ENCODE results near the gene PCSK7.

DNA sequence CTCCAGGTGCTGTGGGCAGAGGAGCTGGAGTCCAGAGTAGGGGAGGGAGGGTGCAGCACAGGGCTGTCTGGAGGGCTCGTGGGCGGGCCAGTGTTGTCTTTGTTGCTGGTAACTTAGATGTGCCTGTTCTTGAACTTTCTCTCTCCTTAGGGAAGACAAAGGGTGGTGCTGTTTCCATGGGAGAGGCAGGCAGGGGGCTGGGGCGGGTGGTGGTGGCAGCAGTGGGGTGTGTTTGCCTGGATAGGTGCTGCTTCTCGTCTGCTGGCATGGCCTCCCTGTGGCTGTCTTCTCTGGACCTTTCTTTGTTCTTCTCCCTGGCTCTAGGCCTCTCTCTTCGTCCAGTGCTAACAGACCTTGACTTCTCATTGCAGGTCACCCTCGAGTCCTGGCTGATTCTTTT is 44.9 kb downstream of the PCSK7 start:
- TF ChIP-seq ARNT (IDR thresholded peaks at IDR 0.05) = no peak
- TF ChIP-seq SP1 (IDR thresholded peaks at IDR 0.05) = no peak
- TF ChIP-seq LEF1 (IDR thresholded peaks at IDR 0.05; ENCODE audit: borderline replicate concordance) = no peak
- TF ChIP-seq FOXA1 (IDR thresholded peaks at IDR 0.05) = no peak
- TF ChIP-seq, protein P1, sequence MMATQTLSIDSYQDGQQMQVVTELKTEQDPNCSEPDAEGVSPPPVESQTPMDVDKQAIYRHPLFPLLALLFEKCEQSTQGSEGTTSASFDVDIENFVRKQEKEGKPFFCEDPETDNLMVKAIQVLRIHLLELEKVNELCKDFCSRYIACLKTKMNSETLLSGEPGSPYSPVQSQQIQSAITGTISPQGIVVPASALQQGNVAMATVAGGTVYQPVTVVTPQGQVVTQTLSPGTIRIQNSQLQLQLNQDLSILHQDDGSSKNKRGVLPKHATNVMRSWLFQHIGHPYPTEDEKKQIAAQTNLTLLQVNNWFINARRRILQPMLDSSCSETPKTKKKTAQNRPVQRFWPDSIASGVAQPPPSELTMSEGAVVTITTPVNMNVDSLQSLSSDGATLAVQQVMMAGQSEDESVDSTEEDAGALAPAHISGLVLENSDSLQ (IDR thresholded peaks at IDR 0.05) = no peak
- no peak for TF ChIP-seq L3MBTL2 (conservative IDR thresholded peaks at IDR 0.05)
- TF ChIP-seq ZNF384 (IDR thresholded peaks at IDR 0.05) = no peak
- TF ChIP-seq SUZ12 (IDR thresholded peaks at IDR 0.05) = no peak
- TF ChIP-seq BHLHE40 (IDR thresholded peaks at IDR 0.05; ENCODE audit: borderline replicate concordance) = no peak
- TF ChIP-seq FOXK2 (IDR thresholded peaks at IDR 0.05) = no peak
- TF ChIP-seq HDGF (IDR thresholded peaks at IDR 0.05; ENCODE audit: borderline replicate concordance) = no peak
- TF ChIP-seq FOXM1 (IDR thresholded peaks at IDR 0.05; ENCODE audit: borderline replicate concordance) = no peak
